Lung (tissue), 12 donors: ENCODE results near the gene LRP1B. TPM values are rescaled to one million over a fixed set of nuclear protein-coding genes. Genes with fewer than 3 reads are reported as not detected.

Experiments used
- ATAC-seq: fragments of 200-7000 bp; cut with Tn5 transposase; one replicate; pipeline ENCODE4 v1.9.1; 2020; ENCODE audit warnings: moderate number of reproducible peaks; ENCODE audit not compliant: insufficient read depth, low FRiP score
- DNase-seq, 3 donors: peaks; one replicate each; pipeline ENCODE4 v3.0.0-alpha.2; 2013 to 2017
- H3K27ac ChIP-seq, 2 donors: one replicate each; pipeline ENCODE4 v1.5.1; 2013; ENCODE audit warnings: mild to moderate bottlenecking in 2 of 2, moderate library complexity in 2 of 2, control low read depth in 1 of 2, inconsistent platforms in 1 of 2, low read depth in 1 of 2, low read length in 1 of 2
- H3K27me3 ChIP-seq, 3 donors: one replicate each; pipeline ENCODE4 v1.5.1; 2013; ENCODE audit warnings: low read length in 2 of 3; ENCODE audit not compliant: control insufficient read depth in 3 of 3, insufficient read depth in 3 of 3
- H3K36me3 ChIP-seq, 4 donors: one replicate each; pipeline ENCODE4 v1.5.1; 2013; ENCODE audit warnings: low read length in 4 of 4, mild to moderate bottlenecking in 1 of 4, moderate library complexity in 1 of 4; ENCODE audit not compliant: control insufficient read depth in 4 of 4, insufficient read depth in 4 of 4
- H3K4me1 ChIP-seq, 5 donors: one replicate each; pipeline ENCODE4 v1.5.1; 2013; ENCODE audit warnings: low read length in 5 of 5, mild to moderate bottlenecking in 2 of 5, moderate library complexity in 1 of 5; ENCODE audit not compliant: control insufficient read depth in 5 of 5, insufficient read depth in 5 of 5
- H3K4me3 ChIP-seq: one replicate; pipeline ENCODE4 v1.5.1; 2013; ENCODE audit warnings: mild to moderate bottlenecking, control low read depth, moderate library complexity
- H3K9ac ChIP-seq, 2 donors: one replicate each; pipeline ENCODE4 v1.5.1; 2013; ENCODE audit warnings: low read length in 2 of 2, control low read depth in 1 of 2; ENCODE audit not compliant: insufficient read depth in 1 of 2
- H3K9me3 ChIP-seq, 4 donors: one replicate each; pipeline ENCODE4 v1.5.1; 2013; ENCODE audit warnings: low read length in 3 of 4, mild to moderate bottlenecking in 1 of 4, moderate library complexity in 1 of 4; ENCODE audit not compliant: control insufficient read depth in 4 of 4, insufficient read depth in 3 of 4
- WGBS, 2 donors: extraction: QIAGEN DNeasy Blood & Tissue Kit; methylation state at CpG; one replicate each; pipeline ENCODE4 v1.1.7; 2013; 5-methylcytosine and 5-hydroxymethylcytosine counted together
- polyA plus RNA-seq, 2 donors: library from polyadenylated mRNA; stranded (reverse); fragments of 200-250 nt; gene quantifications; one replicate each; pipeline ENCODE4 v1.2.1, GENCODE V29; 2013
- total RNA-seq, 2 donors: library from RNA; depleted of rRNA in 1 of 2; stranded (reverse); fragments of >200 nt in 1 of 2; gene quantifications; one replicate each; pipeline ENCODE4 v1.2.1, GENCODE V29; 2014 to 2021
- TF ChIP-seq, protein P1 (sequence below): IDR thresholded peaks from 2 replicates; pipeline ENCODE4 v1.5.1; 2012; ENCODE audit warnings: mild to moderate bottlenecking; ENCODE audit errors: control extremely low read depth, extremely low read depth
- donor health status: control.
- donor health status: control.
- donor health status: Bipolar disorder and iron deficiency.
- donor health status: healthy.
- donor health status: DM: yes; HTN: yes; CAD: no.

Gene LRP1B
- total and polyA plus RNA-seq, 4 donors = 0.01 to 6.5 (median 0.16) TPM

DNA sequence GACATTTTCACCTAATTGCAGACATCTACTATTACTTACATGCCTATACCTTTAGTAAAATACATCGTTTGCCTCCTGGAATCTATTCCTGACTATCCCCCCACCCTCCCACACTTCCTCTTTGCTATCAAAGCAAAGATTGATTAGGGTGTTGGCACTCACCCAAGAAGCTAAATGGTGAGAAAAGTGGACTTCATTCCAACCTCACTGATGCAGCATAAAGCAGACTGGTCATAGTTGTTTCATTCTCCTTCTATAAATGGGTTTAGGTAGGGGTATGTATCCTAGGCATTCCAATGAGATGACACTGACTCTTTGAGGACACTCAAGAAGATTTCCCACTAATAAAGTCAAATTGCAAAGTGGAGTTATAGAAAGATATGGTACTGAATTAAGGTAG, 97.4 kb downstream of the LRP1B start:
- ATAC-seq (no peak), DNase-seq (no peak)
- TF ChIP-seq, protein P1, sequence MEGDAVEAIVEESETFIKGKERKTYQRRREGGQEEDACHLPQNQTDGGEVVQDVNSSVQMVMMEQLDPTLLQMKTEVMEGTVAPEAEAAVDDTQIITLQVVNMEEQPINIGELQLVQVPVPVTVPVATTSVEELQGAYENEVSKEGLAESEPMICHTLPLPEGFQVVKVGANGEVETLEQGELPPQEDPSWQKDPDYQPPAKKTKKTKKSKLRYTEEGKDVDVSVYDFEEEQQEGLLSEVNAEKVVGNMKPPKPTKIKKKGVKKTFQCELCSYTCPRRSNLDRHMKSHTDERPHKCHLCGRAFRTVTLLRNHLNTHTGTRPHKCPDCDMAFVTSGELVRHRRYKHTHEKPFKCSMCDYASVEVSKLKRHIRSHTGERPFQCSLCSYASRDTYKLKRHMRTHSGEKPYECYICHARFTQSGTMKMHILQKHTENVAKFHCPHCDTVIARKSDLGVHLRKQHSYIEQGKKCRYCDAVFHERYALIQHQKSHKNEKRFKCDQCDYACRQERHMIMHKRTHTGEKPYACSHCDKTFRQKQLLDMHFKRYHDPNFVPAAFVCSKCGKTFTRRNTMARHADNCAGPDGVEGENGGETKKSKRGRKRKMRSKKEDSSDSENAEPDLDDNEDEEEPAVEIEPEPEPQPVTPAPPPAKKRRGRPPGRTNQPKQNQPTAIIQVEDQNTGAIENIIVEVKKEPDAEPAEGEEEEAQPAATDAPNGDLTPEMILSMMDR = no peak
- Histone ChIP-seq H3K36me3 (no peaks in the 10 kb centered on the region), H3K9me3 (peaks cover 0 to 2% (median 0%) of the 10 kb centered on the region in 4 donors), H3K4me1 (no peaks in the 10 kb centered on the region), H3K9ac (no peak overlapping the region), H3K4me3 (no peak overlapping the region), H3K27me3 (no peaks in the 10 kb centered on the region), H3K27ac (no peak overlapping the region)
- WGBS, 2 donors = 19 to 24% methylated on average over 1 of the region's 1 CpG

DNA sequence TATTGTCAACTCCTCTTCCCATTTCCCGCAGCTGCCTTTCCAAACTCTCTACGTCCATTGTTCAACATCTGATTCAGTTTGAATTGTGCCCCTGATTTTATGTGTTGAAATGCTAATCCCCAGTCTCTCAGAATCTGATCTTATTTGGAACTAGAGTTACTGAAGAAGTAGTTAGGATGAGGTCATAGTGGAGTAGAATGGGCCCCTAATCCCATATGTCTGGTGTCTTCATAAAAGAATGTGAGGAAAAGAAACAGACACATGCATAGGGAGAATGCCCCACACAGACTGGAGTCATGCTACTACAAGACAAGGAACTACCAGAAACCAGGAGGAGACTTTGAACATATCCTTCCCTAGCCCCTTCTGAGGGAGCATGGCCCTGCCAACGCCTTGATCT, 99.2 kb downstream of the LRP1B start:
- Histone ChIP-seq H3K27ac (no peak overlapping the region), H3K9me3 (peaks cover 0 to 2% (median 0%) of the 10 kb centered on the region in 4 donors), H3K27me3 (no peaks in the 10 kb centered on the region), H3K4me3 (no peak overlapping the region), H3K9ac (no peak overlapping the region), H3K4me1 (no peaks in the 10 kb centered on the region), H3K36me3 (no peaks in the 10 kb centered on the region)
- ATAC-seq (no peak), DNase-seq (no peak)
- WGBS, 2 donors = 79 to 89% methylated on average over 3 of the region's 3 CpGs
- TF ChIP-seq, protein P1 = no peak

DNA sequence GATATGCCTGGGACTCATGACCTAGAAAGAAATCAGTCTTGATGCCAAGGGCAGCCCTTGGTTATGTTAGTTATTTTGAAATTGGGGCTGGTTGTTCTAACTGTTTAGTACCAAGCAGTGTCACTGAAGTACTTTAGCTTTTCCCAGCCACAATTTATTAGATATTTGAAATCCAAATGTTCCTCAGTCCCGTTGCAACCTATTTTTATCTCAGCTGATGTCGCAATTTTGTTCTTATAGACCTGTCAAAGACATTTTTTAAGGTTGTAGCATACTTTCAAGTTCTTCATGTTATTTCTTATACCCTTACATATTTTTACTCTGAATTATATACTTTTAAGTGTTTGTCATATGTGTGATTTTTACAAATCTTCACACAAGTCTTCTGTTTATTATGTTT, 100.1 kb downstream of the LRP1B start:
- 49 to 57% methylated on average over 2 of the region's 2 CpGs for WGBS, 2 donors
- TF ChIP-seq, protein P1 = no peak
- no peak overlapping the region for H3K9ac ChIP-seq
- DNase-seq (no peak), ATAC-seq (no peak)
- H3K9me3 ChIP-seq = peaks cover 0 to 2% (median 0%) of the 10 kb centered on the region in 4 donors
- H3K4me1 ChIP-seq = no peaks in the 10 kb centered on the region
- no peaks in the 10 kb centered on the region for H3K27me3 ChIP-seq
- H3K36me3 ChIP-seq = no peaks in the 10 kb centered on the region
- H3K4me3 ChIP-seq = no peak overlapping the region
- H3K27ac ChIP-seq = no peak overlapping the region

DNA sequence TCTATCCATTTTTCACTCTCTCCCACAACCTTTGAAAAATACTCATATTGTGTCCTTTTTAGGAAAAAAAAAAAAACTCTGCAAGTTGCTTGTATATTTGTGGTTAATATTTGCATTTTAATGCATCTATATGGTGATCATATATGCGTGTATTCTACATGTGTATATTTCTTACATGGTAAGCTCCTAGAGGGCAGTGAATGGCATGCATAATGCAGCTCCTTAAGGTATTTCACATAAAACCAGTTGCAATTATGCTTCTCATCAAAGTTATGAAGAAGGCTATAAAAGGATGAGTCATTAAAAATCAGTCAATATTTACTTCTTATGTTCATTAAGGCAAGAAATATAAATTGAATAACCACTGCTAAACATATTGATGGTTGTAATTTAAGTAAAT, 100.8 kb downstream of the LRP1B start:
- Histone ChIP-seq H3K9ac (no peak overlapping the region), H3K4me3 (no peak overlapping the region), H3K36me3 (no peaks in the 10 kb centered on the region), H3K4me1 (no peaks in the 10 kb centered on the region), H3K27me3 (no peaks in the 10 kb centered on the region), H3K9me3 (peaks cover 0 to 2% (median 0%) of the 10 kb centered on the region in 4 donors), H3K27ac (no peak overlapping the region)
- 90 to 95% methylated on average over 1 of the region's 1 CpG for WGBS, 2 donors
- DNase-seq (no peak), ATAC-seq (no peak)
- TF ChIP-seq, protein P1 = no peak
